B cell (primary cell): Measurements from ENCODE around the gene DFFB. TPM values are rescaled to one million over a fixed set of nuclear protein-coding genes. Genes with fewer than 3 reads are reported as not detected.

ENCODE experiments used
- ATAC-seq: fragments of 200-7000 bp; cut with Tn5 transposase; one replicate; pipeline ENCODE4 v1.10.0; 2021; ENCODE audit warnings: low read depth, mild to moderate bottlenecking, moderate number of reproducible peaks, moderate library complexity
- CTCF ChIA-PET: fragments of 350-600 bp; sonication (Branson Sonifier 250); formaldehyde crosslinking; loops from one replicate; lab custom pipeline; 2021; ENCODE audit warnings: antibody characterized with exemption, inconsistent platforms; lab: Charles Lee
- POLR2A ChIA-PET: fragments of 350-600 bp; sonication (Branson Sonifier 250); formaldehyde crosslinking; loops from one replicate; lab custom pipeline; 2021; ENCODE audit warnings: antibody characterized with exemption; lab: Charles Lee
- DNase-seq: peaks from one replicate; pipeline ENCODE4 v3.0.0; 2013
- H2AFZ ChIP-seq: 2 replicates; pipeline ENCODE4 v1.6.1; 2012; ENCODE audit warnings: mild to moderate bottlenecking, low read depth, low read length; ENCODE audit not compliant: insufficient read depth, poor library complexity, severe bottlenecking
- H3K27ac ChIP-seq, 2 donors: 1 replicate in 1 of 2; 2 replicates in 1 of 2; pipeline ENCODE4 v1.5.1; 2012 to 2013; ENCODE audit warnings: low read length in 2 of 2, mild to moderate bottlenecking in 2 of 2, moderate library complexity in 1 of 2
- H3K27me3 ChIP-seq, 4 experiments: fragments of 200-600 bp in 1 of 4; sonication (generic) in 1 of 4; replicated peaks in 1 of 4; 1 replicate in 2 of 4; 2 replicates in 2 of 4; pipeline versions ENCODE4 v1.6.1 to v1.7.0; 2013 to 2016; ENCODE audit warnings: low read length in 3 of 4, mild to moderate bottlenecking in 2 of 4, mixed read lengths in 1 of 4, moderate library complexity in 1 of 4; ENCODE audit not compliant: insufficient read depth in 4 of 4, control insufficient read depth in 3 of 4; ENCODE audit errors: control extremely low read depth in 1 of 4
- H3K36me3 ChIP-seq, 2 experiments: replicated peaks in 1 of 2; 1 replicate in 1 of 2; 2 replicates in 1 of 2; pipeline versions ENCODE4 v1.6.1 to v1.7.1; 2013; ENCODE audit warnings: low read length in 1 of 2; ENCODE audit not compliant: insufficient read depth in 2 of 2, control insufficient read depth in 1 of 2; ENCODE audit errors: control extremely low read depth in 1 of 2, extremely low read depth in 1 of 2
- H3K4me1 ChIP-seq, 2 donors: fragments of 200-600 bp in 1 of 2; sonication (generic) in 1 of 2; 1 replicate in 1 of 2; 2 replicates in 1 of 2; pipeline versions ENCODE4 v1.5.1 to v1.6.1; 2013 to 2017; ENCODE audit warnings: low read length in 2 of 2; ENCODE audit not compliant: control insufficient read depth in 2 of 2, insufficient read depth in 2 of 2
- H3K4me2 ChIP-seq: replicated peaks from 2 replicates; pipeline ENCODE3; 2012; ENCODE audit warnings: mild to moderate bottlenecking, low read depth, low read length; ENCODE audit not compliant: poor library complexity, severe bottlenecking
- H3K4me3 ChIP-seq, 5 experiments: fragments of 200-600 bp in 1 of 5; sonication (generic) in 1 of 5; 1 replicate in 3 of 5; 2 replicates in 2 of 5; pipeline versions ENCODE4 v1.5.1 to v1.7.0; 2011 to 2016; ENCODE audit warnings: low read length in 4 of 5, mild to moderate bottlenecking in 4 of 5, low read depth in 2 of 5, control low read depth in 1 of 5, moderate library complexity in 1 of 5; ENCODE audit not compliant: insufficient read depth in 1 of 5; ENCODE audit errors: control extremely low read depth in 1 of 5, extremely low read depth in 1 of 5
- H3K79me2 ChIP-seq: fragments of 200-600 bp; sonication (generic); one replicate; pipeline ENCODE4 v1.6.0; 2016; ENCODE audit warnings: low read length; ENCODE audit not compliant: control insufficient read depth, insufficient read depth
- H3K9ac ChIP-seq: fragments of 200-600 bp; sonication (generic); 2 replicates; pipeline ENCODE4 v1.6.1; 2017; ENCODE audit warnings: mild to moderate bottlenecking, low read length, moderate library complexity
- H3K9me3 ChIP-seq, 3 donors: one replicate each; pipeline versions ENCODE4 v1.6.1 to v1.7.1; 2013; ENCODE audit warnings: low read length in 2 of 3; ENCODE audit not compliant: control insufficient read depth in 2 of 3, insufficient read depth in 1 of 3; ENCODE audit errors: control extremely low read depth in 1 of 3
- H4K20me1 ChIP-seq: 2 replicates; pipeline ENCODE4 v1.6.0; 2012; ENCODE audit warnings: mild to moderate bottlenecking, low read length; ENCODE audit not compliant: insufficient read depth, control insufficient read depth, poor library complexity, severe bottlenecking
- H3K27ac Mint-ChIP-seq: one replicate; pipeline ENCODE4 v1.8.0; 2021; ENCODE audit warnings: mixed read lengths
- H3K27me3 Mint-ChIP-seq: one replicate; pipeline ENCODE4 v1.8.0; 2021; ENCODE audit warnings: mixed read lengths
- H3K4me1 Mint-ChIP-seq: one replicate; pipeline ENCODE4 v1.8.0; 2021; ENCODE audit warnings: mixed read lengths
- H3K4me3 Mint-ChIP-seq: one replicate; pipeline ENCODE4 v1.8.0; 2021; ENCODE audit warnings: mixed read lengths
- H3K9me3 Mint-ChIP-seq: one replicate; pipeline ENCODE4 v1.8.0; 2022; ENCODE audit warnings: mixed read lengths; ENCODE audit not compliant: insufficient read depth
- EZH2 ChIP-seq: IDR thresholded peaks from 2 replicates; pipeline ENCODE4 v1.6.1; 2012; ENCODE audit warnings: borderline replicate concordance, low read depth, mild to moderate bottlenecking, moderate library complexity, low read length; ENCODE audit not compliant: insufficient read depth, poor library complexity, severe bottlenecking
- WGBS: methylation state at CpG from one replicate; pipeline ENCODE4 v1.1.5; 2013; ENCODE audit warnings: missing lambda C conversion rate; ENCODE audit not compliant: insufficient coverage; 5-methylcytosine and 5-hydroxymethylcytosine counted together
- intact Hi-C: fragments of 100-400 bp; cut with micrococcal nuclease; formaldehyde crosslinking; loops from one replicate; pipeline ENCODE4 v1.10.0; 2022
- polyA plus RNA-seq: library from polyadenylated mRNA; depleted of rRNA; stranded (reverse); fragments of >200 nt; gene quantifications from 2 replicates; pipeline ENCODE4 v1.2.3, GENCODE V29; 2012
- total RNA-seq, 2 donors: library from RNA; stranded (reverse); fragments of 120-200 nt in 1 of 2; gene quantifications; 1 replicate in 1 of 2; 2 replicates in 1 of 2; pipeline versions ENCODE4 v1.2.3 to v1.2.4, GENCODE V29; 2013 to 2022
- TF ChIP-seq, protein P1 (sequence below): fragments of 200-600 bp; IDR thresholded peaks from one replicate; pipeline ENCODE4 v1.8.0; 2022; ENCODE audit warnings: antibody characterized with exemption, mild to moderate bottlenecking

DFFB gene
- total and polyA plus RNA-seq, 2 donors (not counting 1 experiment from before 2014, with no cell fraction given): 14.0 to 17.4 TPM

DNA sequence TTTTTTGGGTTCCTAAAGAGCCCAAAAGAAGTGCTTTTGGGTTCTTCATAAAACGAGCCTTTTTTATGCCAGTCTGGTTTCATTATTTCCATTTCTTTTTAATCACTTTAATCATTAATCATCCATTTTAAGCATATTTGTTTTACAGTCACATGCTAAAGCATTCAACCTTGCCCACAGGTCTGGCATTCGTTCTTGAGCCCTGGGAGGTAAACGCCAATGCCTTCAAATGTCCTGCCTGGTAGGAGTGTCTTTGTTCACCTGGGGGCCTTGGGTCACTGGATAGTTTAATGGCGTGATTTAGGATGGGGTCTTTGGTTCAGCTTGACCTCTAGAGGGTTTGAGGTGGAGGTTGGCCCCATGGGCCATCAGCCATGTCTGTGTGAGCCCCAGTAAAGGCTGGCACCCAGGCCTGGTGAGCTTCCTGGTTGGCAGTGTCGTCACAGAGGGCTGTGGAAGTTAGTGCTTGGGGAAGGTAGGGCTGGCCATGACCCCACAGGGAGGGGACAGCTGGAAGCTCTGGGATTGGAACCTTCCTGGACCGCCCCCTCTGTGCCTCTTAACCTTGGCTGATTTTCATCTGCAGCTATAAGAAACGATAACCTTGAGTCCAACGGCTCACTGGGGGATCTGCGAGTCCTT is 22.6 kb downstream of the DFFB start:
- no peak for DNase-seq
- Histone ChIP-seq H3K4me1 (peaks cover 0 to 8% of the 10 kb centered on the region in 2 donors), H3K4me3 (no peak overlapping the region), H3K36me3 (peaks cover 3 to 51% of the 10 kb centered on the region in 2 experiments), H3K9me3 (peaks cover 0 to 10% (median 6%) of the 10 kb centered on the region in 3 donors), H2AFZ (no peak overlapping the region), H3K4me2 (no peak overlapping the region), H3K27me3 (no peaks in the 10 kb centered on the region), H3K79me2 (no peaks in the 10 kb centered on the region), H3K9ac (no peak overlapping the region), H4K20me1 (no peaks in the 10 kb centered on the region), H3K27ac (no peak overlapping the region)
- no peaks in the 10 kb centered on the region for H3K9me3 Mint-ChIP-seq
- H3K4me1 Mint-ChIP-seq: no peaks in the 10 kb centered on the region
- 97% methylated on average over 7 of the region's 9 CpGs for WGBS
- POLR2A ChIA-PET: no interaction called here
- intact Hi-C loops: no loop called here
- ATAC-seq: no peak
- no peak overlapping the region for H3K4me3 Mint-ChIP-seq
- no peaks in the 10 kb centered on the region for H3K27me3 Mint-ChIP-seq
- CTCF ChIA-PET: no interaction called here
- TF ChIP-seq, protein P1, sequence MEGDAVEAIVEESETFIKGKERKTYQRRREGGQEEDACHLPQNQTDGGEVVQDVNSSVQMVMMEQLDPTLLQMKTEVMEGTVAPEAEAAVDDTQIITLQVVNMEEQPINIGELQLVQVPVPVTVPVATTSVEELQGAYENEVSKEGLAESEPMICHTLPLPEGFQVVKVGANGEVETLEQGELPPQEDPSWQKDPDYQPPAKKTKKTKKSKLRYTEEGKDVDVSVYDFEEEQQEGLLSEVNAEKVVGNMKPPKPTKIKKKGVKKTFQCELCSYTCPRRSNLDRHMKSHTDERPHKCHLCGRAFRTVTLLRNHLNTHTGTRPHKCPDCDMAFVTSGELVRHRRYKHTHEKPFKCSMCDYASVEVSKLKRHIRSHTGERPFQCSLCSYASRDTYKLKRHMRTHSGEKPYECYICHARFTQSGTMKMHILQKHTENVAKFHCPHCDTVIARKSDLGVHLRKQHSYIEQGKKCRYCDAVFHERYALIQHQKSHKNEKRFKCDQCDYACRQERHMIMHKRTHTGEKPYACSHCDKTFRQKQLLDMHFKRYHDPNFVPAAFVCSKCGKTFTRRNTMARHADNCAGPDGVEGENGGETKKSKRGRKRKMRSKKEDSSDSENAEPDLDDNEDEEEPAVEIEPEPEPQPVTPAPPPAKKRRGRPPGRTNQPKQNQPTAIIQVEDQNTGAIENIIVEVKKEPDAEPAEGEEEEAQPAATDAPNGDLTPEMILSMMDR: no peak
- TF ChIP-seq EZH2: no peak
- H3K27ac Mint-ChIP-seq: no peak overlapping the region

DNA sequence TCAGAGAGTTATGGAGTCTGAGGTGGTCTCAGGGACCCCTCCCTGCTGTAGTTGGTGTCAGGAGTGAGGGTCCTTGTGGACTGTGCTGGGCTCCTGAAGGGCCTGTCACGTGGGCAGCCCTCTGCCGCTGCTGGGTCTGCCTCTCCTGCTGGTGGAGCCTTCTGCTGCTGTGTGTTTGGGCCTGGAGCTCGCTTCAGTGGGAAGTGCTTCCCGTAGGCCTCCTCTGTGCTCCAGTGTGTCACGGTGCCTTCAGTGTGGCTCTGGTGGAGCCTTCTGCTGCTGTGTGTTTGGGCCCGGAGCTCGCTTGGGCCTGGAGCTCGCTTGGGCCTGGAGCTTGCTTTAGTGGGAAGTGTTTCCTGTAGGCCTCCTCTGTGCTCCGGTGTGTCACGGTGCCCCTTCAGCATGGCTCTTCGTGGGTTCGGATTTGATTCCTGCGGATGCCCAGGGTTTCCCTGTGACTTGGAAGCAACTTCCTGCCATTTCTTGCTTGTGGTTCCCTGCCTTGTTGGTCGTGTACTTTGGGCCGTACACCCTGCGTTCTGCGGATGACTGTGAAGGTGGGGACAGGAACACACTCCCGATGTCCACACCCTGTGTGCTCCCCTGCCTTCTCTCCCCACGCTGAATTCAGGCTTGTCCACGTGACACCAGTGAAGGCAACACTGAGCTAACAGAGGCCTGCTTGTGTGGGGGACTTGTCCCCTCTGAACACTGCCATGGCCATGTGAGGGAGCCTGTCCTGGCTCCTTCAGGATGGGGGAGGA is 23.3 kb downstream of the DFFB start:
- Histone ChIP-seq H4K20me1 (no peaks in the 10 kb centered on the region), H3K9ac (no peak overlapping the region), H3K4me2 (no peak overlapping the region), H3K27me3 (no peaks in the 10 kb centered on the region), H3K9me3 (peaks cover 0 to 10% (median 6%) of the 10 kb centered on the region in 3 donors), H3K27ac (no peak overlapping the region), H3K4me3 (no peak overlapping the region), H2AFZ (no peak overlapping the region), H3K79me2 (no peaks in the 10 kb centered on the region), H3K4me1 (peaks cover 0 to 8% of the 10 kb centered on the region in 2 donors), H3K36me3 (peaks cover 3 to 50% of the 10 kb centered on the region in 2 experiments)
- no peak for TF ChIP-seq EZH2
- TF ChIP-seq, protein P1: no peak
- Mint-ChIP-seq H3K4me1 (no peaks in the 10 kb centered on the region), H3K27ac (no peak overlapping the region), H3K4me3 (no peak overlapping the region), H3K9me3 (no peaks in the 10 kb centered on the region), H3K27me3 (no peaks in the 10 kb centered on the region)
- intact Hi-C loops: no loop called here
- ChIA-PET POLR2A (no interaction called here), CTCF (no interaction called here)
- DNase-seq (no peak), ATAC-seq (no peak)
- whole genome bisulfite sequencing: 82% methylated on average over 20 of the region's 20 CpGs
